Fibroblast of pulmonary artery (primary cell): Measurements from ENCODE around the gene KMT2B.
"Not testable (repeated sequence)": the region's sequence is repeated elsewhere in the genome, so short reads cannot be mapped to it uniquely, and the experiment has no call there.

Experiments
- DNase-seq: peaks from one replicate; pipeline ENCODE4 v3.0.0-alpha.2; 2010; ENCODE audit warnings: low read depth
- H3K4me3 ChIP-seq: replicated peaks from 2 replicates; pipeline ENCODE4 v1.5.1; 2011; ENCODE audit warnings: low read depth, mild to moderate bottlenecking, control low read depth, low read length, moderate library complexity
- CTCF ChIP-seq: IDR thresholded peaks from 2 replicates; pipeline ENCODE4 v1.5.1; 2011; ENCODE audit warnings: mild to moderate bottlenecking, control low read depth, low read length, inconsistent platforms; ENCODE audit errors: missing control alignments

KMT2B gene

GRCh38 chr19:35760711-35761349 lies 43.0 kb downstream of the KMT2B start:
- no peak for DNase-seq
- TF ChIP-seq CTCF, result no peak

GRCh38 chr19:35764432-35765315 lies 46.9 kb downstream of the KMT2B start:
- no peak for TF ChIP-seq CTCF
- no peak overlapping the region for H3K4me3 ChIP-seq
- no peak for DNase-seq

More at GRCh38 chr19:35760711-35761349, 43.0 kb downstream of the KMT2B start:
- H3K4me3 ChIP-seq, result no peak overlapping the region

- DNase-seq, result no peak
- TF ChIP-seq CTCF, result no peak
- H3K4me3 ChIP-seq, result no peak overlapping the region
These were observed 48.8 kb downstream of the KMT2B start for GRCh38 chr19:35766571-35767104.

GRCh38 chr19:35767288-35768081 lies 49.7 kb downstream of the KMT2B start:
- H3K4me3 ChIP-seq, result no peak overlapping the region
- no peak for TF ChIP-seq CTCF
- DNase-seq, result no peak

- DNase-seq, result no peak
- no peak overlapping the region for H3K4me3 ChIP-seq
- no peak for TF ChIP-seq CTCF
These were observed 50.2 kb downstream of the KMT2B start for GRCh38 chr19:35768082-35768421.

- not testable (repeated sequence) for H3K4me3 ChIP-seq, DNase-seq
These were observed 54.6 kb downstream of the KMT2B start for GRCh38 chr19:35772362-35772761.
